H9 (cell line): ENCODE results near the gene PSTPIP1. TPM values are rescaled to one million over a fixed set of nuclear protein-coding genes. Genes with fewer than 3 reads are reported as not detected.
"Not testable (repeated sequence)": the region's sequence is repeated elsewhere in the genome, so short reads cannot be mapped to it uniquely, and the experiment has no call there.

Experiments used
- DNase-seq: peaks from one replicate; pipeline ENCODE4 v3.0.0-alpha.2; 2017
- H2AFZ ChIP-seq: one replicate; pipeline ENCODE4 v1.6.1; 2013; ENCODE audit warnings: mild to moderate bottlenecking, low read length, control low read depth, moderate library complexity
- H2AK5ac ChIP-seq: 2 replicates; pipeline ENCODE4 v1.6.1; 2013; ENCODE audit warnings: low read length, control low read depth, mixed read lengths; ENCODE audit not compliant: insufficient read length
- H2BK120ac ChIP-seq: one replicate; pipeline ENCODE4 v1.6.1; 2013; ENCODE audit warnings: low read depth, mild to moderate bottlenecking, low read length, control low read depth, inconsistent platforms; ENCODE audit not compliant: poor library complexity, severe bottlenecking
- H2BK12ac ChIP-seq: 2 replicates; pipeline ENCODE4 v1.6.1; 2013; ENCODE audit warnings: low read length, control low read depth, mixed read lengths, low read depth; ENCODE audit not compliant: insufficient read length
- H2BK15ac ChIP-seq: 2 replicates; pipeline ENCODE4 v1.6.1; 2013; ENCODE audit warnings: low read depth, low read length, control low read depth
- H2BK20ac ChIP-seq: one replicate; pipeline ENCODE4 v1.6.1; 2013; ENCODE audit warnings: low read depth, mild to moderate bottlenecking, low read length, control low read depth, inconsistent platforms; ENCODE audit not compliant: poor library complexity, severe bottlenecking
- H2BK5ac ChIP-seq: 2 replicates; pipeline ENCODE4 v1.6.1; 2013; ENCODE audit warnings: low read length, control low read depth, mixed read lengths; ENCODE audit not compliant: insufficient read length
- H3K14ac ChIP-seq: 2 replicates; pipeline ENCODE4 v1.6.1; 2013; ENCODE audit warnings: low read length, control low read depth; ENCODE audit not compliant: insufficient read depth
- H3K18ac ChIP-seq: 2 replicates; pipeline ENCODE4 v1.6.1; 2013; ENCODE audit warnings: low read depth, mild to moderate bottlenecking, mixed read lengths, low read length, control low read depth; ENCODE audit not compliant: insufficient read length
- H3K23ac ChIP-seq: 2 replicates; pipeline ENCODE4 v1.6.1; 2013; ENCODE audit warnings: low read length, control low read depth, mixed read lengths, low read depth; ENCODE audit not compliant: insufficient read length
- H3K23me2 ChIP-seq: 2 replicates; pipeline ENCODE4 v1.6.1; 2013; ENCODE audit warnings: low read depth, mild to moderate bottlenecking, mixed read lengths, low read length, control low read depth; ENCODE audit not compliant: insufficient read length, poor library complexity, severe bottlenecking
- H3K27ac ChIP-seq: 2 replicates; pipeline ENCODE4 v1.5.1; 2013; ENCODE audit warnings: low read length, control low read depth, mixed read lengths, low read depth; ENCODE audit not compliant: insufficient read length
- H3K27me3 ChIP-seq: 2 replicates; pipeline ENCODE4 v1.6.1; 2013; ENCODE audit warnings: low read length, control low read depth, inconsistent platforms; ENCODE audit not compliant: insufficient read depth
- H3K4ac ChIP-seq: 2 replicates; pipeline ENCODE4 v1.6.1; 2013; ENCODE audit warnings: low read depth, mild to moderate bottlenecking, control low read depth, inconsistent platforms, low read length, moderate library complexity
- H3K4me1 ChIP-seq: 2 replicates; pipeline ENCODE4 v1.6.1; 2013; ENCODE audit warnings: low read length, control low read depth, inconsistent platforms; ENCODE audit not compliant: insufficient read depth
- H3K4me2 ChIP-seq: 2 replicates; pipeline ENCODE4 v1.6.1; 2013; ENCODE audit warnings: low read length, control low read depth, mixed read lengths; ENCODE audit not compliant: insufficient read length, insufficient read depth
- H3K56ac ChIP-seq: 2 replicates; pipeline ENCODE4 v1.6.1; 2013; ENCODE audit warnings: low read depth, mild to moderate bottlenecking, mixed read lengths, low read length, control low read depth; ENCODE audit not compliant: insufficient read length
- H3K79me1 ChIP-seq: 2 replicates; pipeline ENCODE4 v1.6.1; 2013; ENCODE audit warnings: low read depth, mild to moderate bottlenecking, moderate library complexity, low read length, control low read depth, inconsistent platforms; ENCODE audit not compliant: insufficient read depth, poor library complexity, severe bottlenecking
- H3K79me2 ChIP-seq: 2 replicates; pipeline ENCODE4 v1.6.1; 2013; ENCODE audit warnings: low read length, control low read depth, inconsistent platforms; ENCODE audit not compliant: insufficient read depth
- H3K9ac ChIP-seq: 2 replicates; pipeline ENCODE4 v1.6.1; 2013; ENCODE audit warnings: low read length, control low read depth, mixed read lengths; ENCODE audit not compliant: insufficient read length; ENCODE audit errors: extremely low read depth
- H3K9me3 ChIP-seq: one replicate; pipeline ENCODE4 v1.6.1; 2013; ENCODE audit warnings: low read depth, low read length, inconsistent platforms; ENCODE audit not compliant: control insufficient read depth
- H3T11ph ChIP-seq: one replicate; pipeline ENCODE4 v1.6.1; 2013; ENCODE audit warnings: mild to moderate bottlenecking, low read length, control low read depth, inconsistent platforms
- H4K20me1 ChIP-seq: one replicate; pipeline ENCODE4 v1.6.1; 2013; ENCODE audit not compliant: control insufficient read depth, insufficient read length, insufficient read depth
- H4K5ac ChIP-seq: 2 replicates; pipeline ENCODE4 v1.6.1; 2013; ENCODE audit warnings: low read depth, mild to moderate bottlenecking, mixed read lengths, low read length, control low read depth; ENCODE audit not compliant: insufficient read length
- H4K8ac ChIP-seq: replicated peaks from 2 replicates; pipeline ENCODE4 v1.6.1; 2013; ENCODE audit warnings: low read length, control low read depth, mixed read lengths, low read depth; ENCODE audit not compliant: insufficient read length
- H4K91ac ChIP-seq: 2 replicates; pipeline ENCODE4 v1.6.1; 2013; ENCODE audit warnings: low read depth, mild to moderate bottlenecking, moderate library complexity, mixed read lengths, low read length, control low read depth; ENCODE audit not compliant: insufficient read length
- H3K27ac Mint-ChIP-seq, 3 experiments: 2 replicates in 2 of 3; 3 replicates in 1 of 3; pipeline ENCODE4 v1.8.0; 2020 to 2021; ENCODE audit warnings: mixed read lengths in 3 of 3, mild to moderate bottlenecking in 1 of 3, moderate library complexity in 1 of 3
- H3K27me3 Mint-ChIP-seq: 2 replicates; pipeline ENCODE4 v1.8.0; 2021; ENCODE audit warnings: low read depth, mild to moderate bottlenecking, moderate library complexity, mixed read lengths
- H3K36me3 Mint-ChIP-seq, 3 experiments: 2 replicates in 2 of 3; 3 replicates in 1 of 3; pipeline ENCODE4 v1.8.0; 2020 to 2021; ENCODE audit warnings: low read depth in 3 of 3, mixed read lengths in 3 of 3; ENCODE audit not compliant: insufficient read depth in 1 of 3
- H3K4me1 Mint-ChIP-seq, 2 experiments: 2 replicates each; pipeline ENCODE4 v1.8.0; 2020; ENCODE audit warnings: mixed read lengths in 2 of 2
- H3K4me3 Mint-ChIP-seq, 2 experiments: 2 replicates in 1 of 2; 3 replicates in 1 of 2; pipeline ENCODE4 v1.8.0; 2020 to 2021; ENCODE audit warnings: mild to moderate bottlenecking in 2 of 2, mixed read lengths in 2 of 2, moderate library complexity in 1 of 2
- H3K9me3 Mint-ChIP-seq, 2 experiments: 2 replicates in 1 of 2; 3 replicates in 1 of 2; pipeline ENCODE4 v1.8.0; 2020; ENCODE audit warnings: mild to moderate bottlenecking in 2 of 2, mixed read lengths in 2 of 2, moderate library complexity in 1 of 2
- CTCF ChIP-seq: fragments of 200-600 bp; sonication (generic); conservative IDR thresholded peaks from 3 replicates; pipeline ENCODE4 v1.8.0; 2021; ENCODE audit warnings: antibody characterized with exemption, mild to moderate bottlenecking
- WGBS: extraction: QIAGEN DNeasy Blood & Tissue Kit; methylation state at CpG from one replicate; pipeline ENCODE4 v1.1.7; 2013; ENCODE audit warnings: missing lambda C conversion rate, low lambda C conversion rate, mixed read lengths; ENCODE audit not compliant: insufficient read length; ENCODE audit errors: extremely low coverage; 5-methylcytosine and 5-hydroxymethylcytosine counted together
- total RNA-seq: library from RNA; stranded (reverse); gene quantifications from 2 replicates; pipeline ENCODE4 v1.2.1, GENCODE V29; 2021

Gene PSTPIP1
- total RNA-seq, 1 experiment from 2014 or later: 1.8 TPM

GRCh38 chr15:76964157-76964556, 30.8 kb upstream of the PSTPIP1 start:
- Mint-ChIP-seq H3K4me3 (no peak overlapping the region), H3K36me3 (no peaks in the 10 kb centered on the region), H3K27me3 (peaks cover 3% of the 10 kb centered on the region; the same call in 1 of the 2 replicates), H3K4me1 (peaks cover 6 to 15% of the 10 kb centered on the region in 2 experiments; a peak in 2 of 4 replicates), H3K9me3 (no peaks in the 10 kb centered on the region), H3K27ac (no peak overlapping the region)
- Histone ChIP-seq H4K8ac (no peak overlapping the region), H4K5ac (no peak overlapping the region), H3K4me1 (no peaks in the 10 kb centered on the region), H3K23me2 (no peaks in the 10 kb centered on the region), H4K20me1 (no peaks in the 10 kb centered on the region), H2BK5ac (no peak overlapping the region), H2BK15ac (no peak overlapping the region), H4K91ac (no peak overlapping the region), H3K79me2 (no peaks in the 10 kb centered on the region), H3K14ac (no peak overlapping the region), H2BK120ac (no peak overlapping the region), H2AK5ac (no peak overlapping the region), H3K79me1 (no peaks in the 10 kb centered on the region), H3K27ac (no peak overlapping the region), H2BK20ac (no peak overlapping the region), H2BK12ac (no peak overlapping the region), H3K9ac (no peak overlapping the region), H3K23ac (no peak overlapping the region), H3K9me3 (no peaks in the 10 kb centered on the region), H3K4ac (no peak overlapping the region), H3T11ph (no peak overlapping the region), H3K56ac (no peak overlapping the region), H3K27me3 (no peaks in the 10 kb centered on the region), H2AFZ (no peak overlapping the region), H3K4me2 (no peak overlapping the region), H3K18ac (no peak overlapping the region)
- TF ChIP-seq CTCF: no peak
- no peak for DNase-seq
- WGBS: no CpG with 5 or more reads among the region's 5 CpGs

- H2AK5ac ChIP-seq, H3K79me1 ChIP-seq, H4K8ac ChIP-seq, H3K4ac ChIP-seq, H3K4me3 Mint-ChIP-seq, H3K23me2 ChIP-seq, H2BK15ac ChIP-seq, H3K27ac ChIP-seq, H3T11ph ChIP-seq, H3K9me3 Mint-ChIP-seq, H3K27me3 ChIP-seq, H3K36me3 Mint-ChIP-seq, H3K27ac Mint-ChIP-seq, H4K20me1 ChIP-seq, H3K18ac ChIP-seq, H4K91ac ChIP-seq, DNase-seq, H3K4me1 ChIP-seq, H3K23ac ChIP-seq, H3K9me3 ChIP-seq, H3K14ac ChIP-seq, H2BK20ac ChIP-seq, H3K4me2 ChIP-seq, H2BK5ac ChIP-seq, H4K5ac ChIP-seq, H3K56ac ChIP-seq, H2AFZ ChIP-seq, H3K9ac ChIP-seq, H2BK12ac ChIP-seq, H3K27me3 Mint-ChIP-seq, H3K79me2 ChIP-seq, H2BK120ac ChIP-seq: not testable (repeated sequence)
- peaks cover 4 to 15% of the 10 kb centered on the region in 2 experiments; a peak in 2 of 4 replicates for H3K4me1 Mint-ChIP-seq
- WGBS: no CpG with 5 or more reads among the region's 7 CpGs
Observed at GRCh38 chr15:76966051-76966450, 28.9 kb upstream of the PSTPIP1 start.
